Immature natural killer cell (primary cell): ENCODE results near the gene ACCSL. TPM values are rescaled to one million over a fixed set of nuclear protein-coding genes. Genes with fewer than 3 reads are reported as not detected.

Source experiments
- DNase-seq, 3 donors: peaks; one replicate each; pipeline ENCODE4 v3.0.0; 2022; ENCODE audit warnings: mixed read lengths in 1 of 3
- H3K27ac Mint-ChIP-seq, 6 donors: one replicate each; pipeline ENCODE4 v1.8.0; 2020; ENCODE audit warnings: mixed read lengths in 6 of 6, mild to moderate bottlenecking in 5 of 6, inconsistent platforms in 4 of 6, moderate library complexity in 3 of 6
- H3K27me3 Mint-ChIP-seq, 3 donors: one replicate each; pipeline ENCODE4 v1.8.0; 2020 to 2021; ENCODE audit warnings: low read depth in 3 of 3, mild to moderate bottlenecking in 3 of 3, mixed read lengths in 3 of 3, moderate library complexity in 3 of 3, inconsistent platforms in 1 of 3
- H3K36me3 Mint-ChIP-seq, 3 donors: one replicate each; pipeline ENCODE4 v1.8.0; 2020; ENCODE audit warnings: mixed read lengths in 3 of 3, inconsistent platforms in 2 of 3, mild to moderate bottlenecking in 2 of 3
- H3K4me1 Mint-ChIP-seq, 2 donors: one replicate each; pipeline ENCODE4 v1.8.0; 2020; ENCODE audit warnings: inconsistent platforms in 2 of 2, mild to moderate bottlenecking in 2 of 2, mixed read lengths in 2 of 2, moderate library complexity in 1 of 2
- H3K4me3 Mint-ChIP-seq, 5 donors: one replicate each; pipeline ENCODE4 v1.8.0; 2020; ENCODE audit warnings: mild to moderate bottlenecking in 5 of 5, mixed read lengths in 5 of 5, inconsistent platforms in 3 of 5, moderate library complexity in 3 of 5
- H3K9me3 Mint-ChIP-seq, 6 donors: one replicate each; pipeline ENCODE4 v1.8.0; 2020; ENCODE audit warnings: mild to moderate bottlenecking in 6 of 6, mixed read lengths in 6 of 6, inconsistent platforms in 4 of 6, moderate library complexity in 3 of 6
- polyA plus RNA-seq, 3 donors: library from polyadenylated mRNA; unstranded; fragments of 300-500 nt; fragmentation: Illumina TruSeq; gene quantifications; one replicate each; pipeline ENCODE4 v1.2.3, GENCODE V29; 2021

ACCSL gene
- polyA plus RNA-seq, 3 donors from 2014 or later: not detected

DNA sequence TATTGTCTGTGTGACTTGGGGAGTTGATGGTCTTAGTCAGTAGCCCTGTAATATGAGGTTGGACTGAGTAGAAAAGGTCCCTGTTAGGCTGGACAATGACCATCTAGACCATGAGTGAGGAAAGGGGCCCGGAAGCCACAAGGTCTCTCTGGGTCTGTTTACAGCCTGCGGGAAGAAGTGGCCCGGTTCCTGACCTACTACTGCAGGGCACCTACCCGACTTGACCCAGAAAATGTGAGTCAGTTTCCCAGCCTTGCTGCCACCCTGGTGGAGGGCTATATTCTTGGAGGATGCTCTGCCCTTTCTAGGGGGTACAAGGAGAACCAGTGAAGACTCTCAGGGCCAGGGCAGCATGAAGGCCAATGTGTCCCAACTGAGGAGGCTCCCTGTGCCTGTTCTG, 3.4 kb downstream of the ACCSL start:
- H3K9me3 Mint-ChIP-seq: peaks cover 0 to 2% (median 0%) of the 10 kb centered on the region in 6 donors
- no peak overlapping the region for H3K4me3 Mint-ChIP-seq
- H3K36me3 Mint-ChIP-seq: no peaks in the 10 kb centered on the region
- no peaks in the 10 kb centered on the region for H3K4me1 Mint-ChIP-seq
- H3K27me3 Mint-ChIP-seq: no peaks in the 10 kb centered on the region
- DNase-seq: no peak
- no peak overlapping the region for H3K27ac Mint-ChIP-seq

DNA sequence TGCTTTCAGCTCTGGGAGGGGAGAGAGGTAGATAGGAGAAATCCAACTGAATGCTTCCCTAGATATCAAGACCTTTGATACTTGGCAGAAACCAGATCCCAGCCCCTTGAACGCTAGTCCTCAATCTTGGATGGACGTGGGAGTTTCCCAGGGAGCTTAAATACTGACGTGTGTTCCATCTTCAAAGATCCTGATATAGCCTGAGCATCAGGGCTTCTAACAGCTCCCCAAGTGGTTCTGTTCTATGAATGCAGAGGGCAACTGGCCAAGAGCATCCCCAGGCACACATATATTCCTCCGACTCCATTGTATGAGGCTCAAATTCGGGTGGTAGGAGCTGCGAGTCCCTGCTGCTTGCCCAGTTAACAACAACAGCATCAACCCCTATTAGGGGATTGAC, 9.6 kb downstream of the ACCSL start:
- no peaks in the 10 kb centered on the region for H3K27me3 Mint-ChIP-seq
- no peak overlapping the region for H3K27ac Mint-ChIP-seq
- H3K4me1 Mint-ChIP-seq: no peaks in the 10 kb centered on the region
- no peak overlapping the region for H3K4me3 Mint-ChIP-seq
- H3K9me3 Mint-ChIP-seq: peaks cover 0 to 2% (median 0%) of the 10 kb centered on the region in 6 donors
- H3K36me3 Mint-ChIP-seq: no peaks in the 10 kb centered on the region
- DNase-seq: no peak

- no peaks in the 10 kb centered on the region for H3K36me3 Mint-ChIP-seq
- no peaks in the 10 kb centered on the region for H3K27me3 Mint-ChIP-seq
- H3K9me3 Mint-ChIP-seq: peaks cover 0 to 2% (median 0%) of the 10 kb centered on the region in 6 donors
- H3K27ac Mint-ChIP-seq: no peak overlapping the region
- DNase-seq: no peak
- no peak overlapping the region for H3K4me3 Mint-ChIP-seq
- no peaks in the 10 kb centered on the region for H3K4me1 Mint-ChIP-seq
Observed at GRCh38 chr11:44058275-44058674, 10.5 kb downstream of the ACCSL start.

- H3K27me3 Mint-ChIP-seq: peaks cover 0 to 4% (median 2%) of the 10 kb centered on the region in 3 donors
- H3K9me3 Mint-ChIP-seq: no peaks in the 10 kb centered on the region
- DNase-seq: no peak
- H3K36me3 Mint-ChIP-seq: peaks cover 0 to 7% (median 0%) of the 10 kb centered on the region in 3 donors
- peaks cover 21 to 28% of the 10 kb centered on the region in 2 donors for H3K4me1 Mint-ChIP-seq
- H3K27ac Mint-ChIP-seq: peak overlapping the region; percentile 82 to 97 (median 90)
- peak overlapping the region; percentile 93 to 97 (median 95) for H3K4me3 Mint-ChIP-seq
Observed at GRCh38 chr11:44065161-44065661, 17.4 kb downstream of the ACCSL start.

- Mint-ChIP-seq H3K36me3 (peaks cover 0 to 14% (median 0%) of the 10 kb centered on the region in 3 donors), H3K9me3 (no peaks in the 10 kb centered on the region), H3K4me1 (peaks cover 21 to 28% of the 10 kb centered on the region in 2 donors), H3K27me3 (peaks cover 0 to 4% (median 2%) of the 10 kb centered on the region in 3 donors), H3K4me3 (peak within 1 kb of the TSS; percentile 93 to 97 (median 95)), H3K27ac (peak within 1 kb of the TSS; percentile 82 to 97 (median 90))
- DNase-seq: peak; percentile 91 to 93 (median 92)
Observed at GRCh38 chr11:44065841-44066731, 18.3 kb downstream of the ACCSL start, which contains the start of gene ACCS. Gene ACCS, plus strand, starts transcription at chr11:44066270. Its CDS starts 1,358 bp downstream, at chr11:44067628.

DNA sequence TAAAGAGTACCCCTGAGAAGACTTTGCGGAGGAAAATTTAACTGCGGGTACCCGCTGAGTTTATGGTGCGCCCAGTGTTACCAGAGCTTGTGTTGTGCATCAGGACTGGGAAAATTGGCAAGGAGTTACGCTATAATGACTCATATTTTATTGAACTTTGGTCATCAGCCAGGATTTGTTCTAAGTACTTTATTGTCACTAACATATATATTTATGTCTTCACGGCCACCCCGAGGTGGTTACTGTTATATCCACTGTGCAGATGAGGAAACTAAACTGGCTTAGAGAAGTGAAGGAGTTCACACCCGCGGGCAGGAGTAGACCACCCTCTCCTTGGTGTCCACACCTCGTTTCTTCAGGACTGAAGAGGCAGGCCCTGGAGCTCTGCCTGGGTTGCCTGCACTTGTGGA, 19.0 kb downstream of the ACCSL start:
- H3K4me1 Mint-ChIP-seq: peaks cover 21 to 28% of the 10 kb centered on the region in 2 donors
- H3K27me3 Mint-ChIP-seq: peaks cover 0 to 4% (median 2%) of the 10 kb centered on the region in 3 donors
- H3K36me3 Mint-ChIP-seq: peaks cover 0 to 14% (median 5%) of the 10 kb centered on the region in 3 donors
- peak overlapping the region; percentile 82 to 97 (median 90) for H3K27ac Mint-ChIP-seq
- no peaks in the 10 kb centered on the region for H3K9me3 Mint-ChIP-seq
- peak overlapping the region; percentile 93 to 97 (median 95) for H3K4me3 Mint-ChIP-seq
- peak in 1 of 3 donors; percentile 2 for DNase-seq

- Mint-ChIP-seq H3K27me3 (peaks cover 0 to 4% (median 2%) of the 10 kb centered on the region in 3 donors), H3K27ac (peak overlapping the region in 4 of 6 donors; percentile 43 to 97 (median 86)), H3K9me3 (no peaks in the 10 kb centered on the region), H3K4me1 (peaks cover 21 to 28% of the 10 kb centered on the region in 2 donors), H3K36me3 (peaks cover 0 to 14% (median 5%) of the 10 kb centered on the region in 3 donors), H3K4me3 (peak overlapping the region; percentile 93 to 97 (median 95))
- no peak for DNase-seq
Observed at GRCh38 chr11:44067266-44067665, 19.5 kb downstream of the ACCSL start.

DNA sequence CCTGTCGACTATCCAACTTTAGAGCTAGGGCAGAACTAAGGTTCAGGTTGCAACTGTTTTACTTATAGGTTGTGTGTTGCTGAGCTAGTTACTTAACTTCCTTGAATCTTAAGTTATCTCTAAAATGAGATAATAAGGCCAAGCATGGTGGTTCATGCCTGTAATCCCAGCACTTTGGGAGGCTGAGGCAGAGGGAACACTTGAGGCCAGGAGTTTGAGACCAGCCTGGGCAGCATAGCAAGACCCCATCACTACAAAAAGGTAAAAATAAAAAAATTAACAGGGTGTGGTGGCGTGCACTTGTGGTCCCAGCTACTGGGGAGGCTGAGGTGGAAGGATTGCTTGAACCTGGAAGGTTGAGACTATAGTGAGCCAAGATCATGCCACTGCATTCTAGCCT, 20.4 kb downstream of the ACCSL start:
- Mint-ChIP-seq H3K4me3 (peak overlapping the region in 1 of 5 donors; percentile 14), H3K4me1 (peaks cover 21 to 28% of the 10 kb centered on the region in 2 donors), H3K27me3 (peaks cover 0 to 4% (median 2%) of the 10 kb centered on the region in 3 donors), H3K27ac (peak overlapping the region in 2 of 6 donors; percentile 43 to 60), H3K36me3 (peaks cover 0 to 14% (median 5%) of the 10 kb centered on the region in 3 donors), H3K9me3 (no peaks in the 10 kb centered on the region)
- no peak for DNase-seq

DNA sequence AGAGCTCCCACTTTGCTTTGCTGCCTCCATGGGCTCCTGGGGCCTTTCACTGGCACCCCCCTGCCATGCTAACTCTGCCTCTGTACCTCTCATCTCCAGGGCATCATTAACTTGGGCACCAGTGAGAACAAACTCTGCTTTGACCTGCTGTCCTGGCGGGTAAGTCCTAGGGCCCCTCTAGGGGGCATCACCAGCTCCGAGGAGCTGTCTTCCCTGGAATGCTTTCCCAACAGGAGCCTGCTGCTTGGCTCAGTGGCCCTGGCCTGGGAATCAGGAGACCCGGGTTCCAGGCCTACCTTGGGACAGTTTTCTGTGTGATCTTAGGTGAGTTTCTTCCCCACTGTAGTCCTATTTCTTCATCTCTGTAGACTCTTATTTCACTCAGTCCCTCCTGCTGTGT, 23.4 kb downstream of the ACCSL start:
- H3K9me3 Mint-ChIP-seq: no peaks in the 10 kb centered on the region
- H3K4me1 Mint-ChIP-seq: peaks cover 10 to 14% of the 10 kb centered on the region in 2 donors
- no peak overlapping the region for H3K27ac Mint-ChIP-seq
- peaks cover 10 to 18% (median 14%) of the 10 kb centered on the region in 3 donors for H3K36me3 Mint-ChIP-seq
- no peak for DNase-seq
- H3K27me3 Mint-ChIP-seq: peaks cover 0 to 1% (median 0%) of the 10 kb centered on the region in 3 donors
- H3K4me3 Mint-ChIP-seq: no peak overlapping the region

DNA sequence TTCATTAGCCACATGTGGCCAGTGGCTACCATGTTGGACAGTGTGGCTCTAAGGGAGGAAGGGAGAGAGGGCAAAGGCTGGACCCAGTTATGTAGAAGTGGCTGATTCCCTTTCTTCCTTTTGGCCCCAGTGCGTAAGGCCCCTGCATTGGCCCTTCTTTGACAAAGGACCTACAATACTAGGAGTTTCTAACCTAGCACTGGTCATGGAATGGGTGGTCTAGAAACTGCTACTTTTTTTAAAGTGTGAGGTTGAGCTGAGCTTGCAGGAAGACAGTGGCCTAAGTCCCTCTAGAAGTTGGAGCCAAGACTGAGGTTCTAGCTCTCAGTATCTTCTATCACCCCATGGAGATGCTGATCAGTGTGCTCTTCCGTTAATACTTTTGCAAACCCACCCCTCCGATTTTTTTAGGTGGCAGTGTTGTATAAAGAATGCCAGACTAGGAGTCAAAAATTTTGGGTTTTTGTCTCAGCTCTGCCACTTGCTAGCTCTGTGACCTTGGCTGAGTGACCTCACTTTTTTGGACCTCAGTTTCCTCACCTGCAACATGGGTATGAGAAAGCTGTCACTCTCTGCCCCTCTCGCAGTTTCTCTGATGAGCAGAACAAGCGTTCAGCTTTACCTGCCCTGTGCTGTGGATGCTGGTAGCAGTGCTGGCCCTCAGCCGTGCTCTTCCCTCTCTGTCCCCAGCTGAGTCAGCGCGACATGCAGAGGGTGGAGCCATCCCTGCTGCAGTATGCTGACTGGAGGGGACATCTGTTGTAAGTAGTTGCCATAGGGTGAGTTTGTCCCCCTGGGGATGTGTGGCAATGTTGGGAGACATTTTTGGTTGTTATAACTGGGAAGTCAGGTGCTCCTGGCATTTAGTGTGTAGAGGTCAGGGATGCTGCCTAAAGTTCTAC, 25.2 kb downstream of the ACCSL start:
- Mint-ChIP-seq H3K4me1 (no peaks in the 10 kb centered on the region), H3K27ac (no peak overlapping the region), H3K27me3 (no peaks in the 10 kb centered on the region), H3K36me3 (peaks cover 10 to 23% (median 17%) of the 10 kb centered on the region in 3 donors), H3K9me3 (no peaks in the 10 kb centered on the region), H3K4me3 (no peak overlapping the region)
- DNase-seq: no peak

DNA sequence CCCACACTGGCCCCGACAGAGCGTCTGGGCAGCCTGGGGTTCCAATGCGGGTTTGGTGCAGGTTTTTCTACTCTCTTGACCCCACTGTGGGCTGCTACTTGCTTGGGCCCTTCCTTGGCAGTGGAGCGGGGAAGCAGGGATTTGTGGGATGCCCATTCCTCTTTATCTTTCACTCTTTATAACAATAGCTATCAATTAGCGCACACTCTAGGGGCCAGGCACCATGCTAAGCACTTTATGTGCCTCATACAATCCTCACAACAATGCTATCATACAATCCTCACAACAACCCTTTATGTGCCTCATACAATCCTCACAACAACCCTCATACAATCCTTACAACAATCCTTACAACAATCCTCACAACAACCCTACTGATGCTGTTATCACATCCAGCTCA, 31.0 kb downstream of the ACCSL start:
- Mint-ChIP-seq H3K27me3 (no peaks in the 10 kb centered on the region), H3K4me1 (no peaks in the 10 kb centered on the region), H3K36me3 (peaks cover 16 to 33% (median 27%) of the 10 kb centered on the region in 3 donors), H3K4me3 (no peak overlapping the region), H3K9me3 (no peaks in the 10 kb centered on the region), H3K27ac (no peak overlapping the region)
- no peak for DNase-seq

DNA sequence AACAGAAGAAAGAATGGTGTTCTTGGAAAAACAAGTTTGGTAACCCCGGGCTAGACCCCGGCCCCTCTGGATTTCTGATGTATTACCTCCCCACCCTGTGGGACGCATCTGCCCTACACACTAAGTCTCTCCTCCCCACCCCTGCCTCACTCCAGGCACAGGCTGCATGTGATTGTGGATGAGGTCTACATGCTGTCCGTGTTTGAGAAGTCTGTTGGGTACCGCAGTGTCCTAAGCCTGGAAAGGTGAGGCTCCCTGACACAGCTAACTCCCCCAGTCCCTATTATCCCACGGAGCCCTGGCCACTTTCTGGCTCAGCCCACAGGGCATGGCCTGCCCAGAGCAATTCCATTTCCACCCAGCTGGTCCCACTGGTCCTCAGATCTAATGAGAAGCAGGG, 31.6 kb downstream of the ACCSL start:
- Mint-ChIP-seq H3K9me3 (no peaks in the 10 kb centered on the region), H3K27me3 (no peaks in the 10 kb centered on the region), H3K36me3 (peaks cover 15 to 34% (median 32%) of the 10 kb centered on the region in 3 donors), H3K4me3 (no peak overlapping the region), H3K4me1 (no peaks in the 10 kb centered on the region), H3K27ac (no peak overlapping the region)
- DNase-seq: no peak

GRCh38 chr11:44080951-44081350, 33.2 kb downstream of the ACCSL start:
- Mint-ChIP-seq H3K36me3 (peaks cover 15 to 38% (median 22%) of the 10 kb centered on the region in 3 donors), H3K9me3 (no peaks in the 10 kb centered on the region), H3K4me1 (no peaks in the 10 kb centered on the region), H3K27ac (no peak overlapping the region), H3K4me3 (no peak overlapping the region), H3K27me3 (no peaks in the 10 kb centered on the region)
- DNase-seq: no peak
